ENCODE measurements around the gene CNOT6. TPM values are rescaled to one million over a fixed set of nuclear protein-coding genes. Genes with fewer than 3 reads are reported as not detected.
A peak's percentile ranks its signal among the peaks of the same experiment; 100 is the strongest.

The CNOT6 gene
- total and polyA plus RNA-seq, 3 experiments from 2014 or later = 11.4 to 39.9 (median 36.0) TPM

DNA sequence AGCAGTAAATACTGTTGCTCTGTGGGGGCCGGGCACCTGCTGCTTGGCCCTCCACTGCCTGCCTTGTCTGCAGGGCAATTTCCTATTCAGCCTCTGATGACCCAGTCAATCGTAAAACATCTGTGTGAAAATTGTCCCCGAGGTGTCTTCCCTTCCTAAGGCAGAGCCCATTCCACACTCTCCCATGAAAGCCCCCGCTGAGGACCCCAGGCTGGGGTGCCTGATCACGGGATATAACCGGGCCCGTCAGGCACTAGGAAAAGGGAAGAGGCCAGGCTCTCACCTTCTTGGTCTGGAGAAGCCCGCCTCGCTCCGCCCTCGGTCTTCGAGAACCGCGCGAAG lies 124.3 kb downstream of the CNOT6 start:
- Mint-ChIP-seq H3K27ac (no peak overlapping the region), H3K36me3 (peaks cover 0 to 10% (median 0%) of the 10 kb centered on the region in 3 donors), H3K4me1 (peaks cover 0 to 8% (median 2%) of the 10 kb centered on the region in 3 donors), H3K27me3 (peaks cover 0 to 3% of the 10 kb centered on the region in 2 donors), H3K4me3 (peak overlapping the region in 1 of 7 donors; percentile 83), H3K9me3 (no peaks in the 10 kb centered on the region)
- Histone ChIP-seq H3K4me1 (ENCODE audit: insufficient read depth, low read length) (peaks cover 2% of the 10 kb centered on the region), H3K27ac (ENCODE audit: low read depth, low read length) (no peak overlapping the region), H3K36me3 (ENCODE audit: insufficient read depth, low read length) (no peaks in the 10 kb centered on the region), H3K9me3 (ENCODE audit: low read length) (no peaks in the 10 kb centered on the region), H3K27me3 (ENCODE audit: insufficient read depth, low read length, poor library complexity, severe bottlenecking) (no peaks in the 10 kb centered on the region), H3K4me3 (ENCODE audit: low read length) (no peak overlapping the region)
- ChIA-PET POLR2A (no interaction called here), CTCF (interaction anchor here (0.9 to 1.6 kb wide), 2 partner anchors 28 to 100 kb away, joined by 3 to 6 read pairs; no protein-coding TSS in a partner anchor)
- DNase-seq = no peak

DNA sequence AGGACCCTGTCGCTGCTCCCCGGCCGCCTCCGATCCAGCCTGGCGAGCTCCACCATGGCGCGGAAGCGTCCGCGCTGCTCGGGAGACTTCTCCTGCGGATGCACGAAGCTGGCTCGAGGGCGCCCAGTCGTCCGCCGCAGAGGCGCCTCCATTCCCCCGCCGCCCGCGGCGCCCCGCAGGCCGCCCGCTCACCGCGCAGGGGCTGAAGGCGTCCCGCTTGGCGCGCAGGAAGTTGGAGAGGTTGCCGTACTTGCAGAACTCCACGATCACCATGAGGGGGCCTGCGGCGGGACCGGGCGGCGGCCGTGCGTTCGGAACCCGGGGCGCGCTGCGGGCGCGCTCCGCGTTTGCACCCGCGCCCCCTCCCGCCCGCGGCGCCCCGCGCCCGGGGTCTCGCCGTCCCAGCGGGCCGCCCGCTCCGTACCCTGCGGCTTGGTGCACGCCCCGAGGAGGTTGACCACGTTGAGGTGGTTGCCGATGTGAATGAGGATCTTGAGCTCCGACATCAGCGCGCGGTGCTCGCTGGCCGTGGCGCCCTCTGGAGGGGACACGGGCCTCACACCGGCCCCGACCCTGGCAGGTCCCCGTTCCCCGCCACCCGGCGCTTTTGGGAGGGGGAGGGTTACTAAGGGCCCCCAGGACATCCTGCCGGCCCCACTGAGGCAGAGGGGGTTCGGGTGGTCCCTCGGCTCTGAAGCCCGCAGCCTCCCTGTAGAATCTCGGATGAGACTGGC lies 124.8 kb downstream of the CNOT6 start:
- CTCF ChIA-PET = interaction anchor here (0.9 to 1.6 kb wide), 3 partner anchors 20 to 99 kb away, joined by 3 to 6 read pairs (median 4); no protein-coding TSS in a partner anchor
- Histone ChIP-seq H3K4me3 (ENCODE audit: low read length) (no peak overlapping the region), H3K4me1 (ENCODE audit: insufficient read depth, low read length) (peaks cover 6% of the 10 kb centered on the region), H3K27ac (ENCODE audit: low read depth, low read length) (no peak overlapping the region), H3K27me3 (ENCODE audit: insufficient read depth, low read length, poor library complexity, severe bottlenecking) (no peaks in the 10 kb centered on the region), H3K36me3 (ENCODE audit: insufficient read depth, low read length) (no peaks in the 10 kb centered on the region), H3K9me3 (ENCODE audit: low read length) (no peaks in the 10 kb centered on the region)
- Mint-ChIP-seq H3K9me3 (no peaks in the 10 kb centered on the region), H3K27me3 (peaks cover 0 to 3% of the 10 kb centered on the region in 2 donors), H3K27ac (no peak overlapping the region), H3K36me3 (peaks cover 0 to 10% (median 0%) of the 10 kb centered on the region in 3 donors), H3K4me3 (peak overlapping the region in 2 of 7 donors; percentile 29 to 47), H3K4me1 (peaks cover 4 to 13% (median 7%) of the 10 kb centered on the region in 3 donors)
- POLR2A ChIA-PET = no interaction called here
- DNase-seq = peak in 2 of 5 donors; percentile 15 to 47

DNA sequence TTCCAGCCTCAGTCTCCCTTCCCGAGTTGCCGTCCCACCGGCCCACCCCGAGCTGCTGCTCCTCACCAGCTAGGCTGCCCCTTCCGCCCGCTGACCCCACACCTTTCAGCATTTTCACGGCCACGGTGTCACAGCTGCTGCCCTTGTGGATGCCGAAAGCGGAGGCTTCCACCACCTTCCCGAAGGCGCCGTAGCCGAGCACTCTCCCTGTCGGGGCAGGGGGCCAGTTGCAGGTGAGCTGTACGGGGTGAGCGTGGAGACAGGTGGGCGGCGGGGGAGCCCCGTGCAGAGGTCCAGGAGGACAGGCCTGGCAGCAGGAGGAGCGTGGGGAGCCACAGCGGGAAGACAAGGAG lies 125.4 kb downstream of the CNOT6 start:
- Mint-ChIP-seq H3K27me3 (peaks cover 0 to 3% of the 10 kb centered on the region in 2 donors), H3K36me3 (peaks cover 0 to 7% (median 0%) of the 10 kb centered on the region in 3 donors), H3K27ac (no peak overlapping the region), H3K9me3 (no peaks in the 10 kb centered on the region), H3K4me3 (peak overlapping the region in 3 of 7 donors; percentile 31 to 63 (median 50)), H3K4me1 (peaks cover 4 to 14% (median 7%) of the 10 kb centered on the region in 3 donors)
- Histone ChIP-seq H3K4me3 (ENCODE audit: low read length) (no peak overlapping the region), H3K36me3 (ENCODE audit: insufficient read depth, low read length) (no peaks in the 10 kb centered on the region), H3K9me3 (ENCODE audit: low read length) (no peaks in the 10 kb centered on the region), H3K4me1 (ENCODE audit: insufficient read depth, low read length) (peaks cover 6% of the 10 kb centered on the region), H3K27me3 (ENCODE audit: insufficient read depth, low read length, poor library complexity, severe bottlenecking) (no peaks in the 10 kb centered on the region), H3K27ac (ENCODE audit: low read depth, low read length) (no peak overlapping the region)
- DNase-seq = no peak
- ChIA-PET POLR2A (no interaction called here), CTCF (interaction anchor here (0.9 to 1.6 kb wide), 3 partner anchors 20 to 99 kb away, joined by 3 to 6 read pairs (median 4); no protein-coding TSS in a partner anchor)

- CTCF ChIA-PET = interaction anchor here (1.1 kb wide), 1 partner anchor 21 kb away, joined by 4 read pairs; no protein-coding TSS in a partner anchor
- no peaks in the 10 kb centered on the region for H3K9me3 Mint-ChIP-seq
- H3K27ac ChIP-seq (ENCODE audit: low read depth, low read length) = no peak overlapping the region
- peaks cover 0 to 5% (median 0%) of the 10 kb centered on the region in 3 donors for H3K36me3 Mint-ChIP-seq
- H3K4me1 ChIP-seq (ENCODE audit: insufficient read depth, low read length) = peaks cover 6% of the 10 kb centered on the region
- no peaks in the 10 kb centered on the region for H3K36me3 ChIP-seq (ENCODE audit: insufficient read depth, low read length)
- POLR2A ChIA-PET = no interaction called here
- no peak for DNase-seq
- peaks cover 9 to 19% (median 12%) of the 10 kb centered on the region in 3 donors for H3K4me1 Mint-ChIP-seq
- no peak overlapping the region for H3K27ac Mint-ChIP-seq
- no peaks in the 10 kb centered on the region for H3K27me3 ChIP-seq (ENCODE audit: insufficient read depth, low read length, poor library complexity, severe bottlenecking)
- no peak overlapping the region for H3K4me3 ChIP-seq (ENCODE audit: low read length)
- H3K9me3 ChIP-seq (ENCODE audit: low read length) = no peaks in the 10 kb centered on the region
- H3K27me3 Mint-ChIP-seq = peaks cover 0 to 3% of the 10 kb centered on the region in 2 donors
- H3K4me3 Mint-ChIP-seq = peak overlapping the region in 2 of 7 donors; percentile 31 to 68
These were observed 125.8 kb downstream of the CNOT6 start for GRCh38 chr5:180620014-180620413.

DNA sequence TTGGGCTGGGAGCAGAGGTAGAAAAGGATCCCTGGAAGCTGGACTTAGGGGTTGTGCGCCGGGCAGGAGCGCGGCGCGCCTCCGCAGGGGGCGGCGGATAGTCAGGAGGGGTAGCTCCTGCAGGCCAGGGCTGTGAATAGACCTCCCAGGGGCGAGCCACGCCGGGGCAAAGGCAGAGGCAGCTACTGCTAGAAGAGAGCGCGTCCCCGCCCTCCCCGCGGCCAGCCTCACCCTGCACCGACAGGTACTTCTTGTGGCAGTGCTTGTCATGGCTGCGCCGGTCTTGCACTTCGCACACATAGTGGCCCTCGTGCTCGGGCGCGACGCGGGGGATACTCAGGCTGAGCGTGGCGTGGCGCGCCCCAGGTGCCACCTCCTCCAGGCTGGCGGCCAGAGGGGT lies 127.1 kb downstream of the CNOT6 start:
- Mint-ChIP-seq H3K27ac (no peak overlapping the region), H3K4me1 (peaks cover 10 to 22% (median 15%) of the 10 kb centered on the region in 3 donors), H3K27me3 (peaks cover 0 to 3% of the 10 kb centered on the region in 2 donors), H3K9me3 (no peaks in the 10 kb centered on the region), H3K4me3 (no peak overlapping the region), H3K36me3 (peaks cover 0 to 3% (median 0%) of the 10 kb centered on the region in 3 donors)
- Histone ChIP-seq H3K4me1 (ENCODE audit: insufficient read depth, low read length) (peaks cover 6% of the 10 kb centered on the region), H3K9me3 (ENCODE audit: low read length) (no peaks in the 10 kb centered on the region), H3K36me3 (ENCODE audit: insufficient read depth, low read length) (no peaks in the 10 kb centered on the region), H3K4me3 (ENCODE audit: low read length) (no peak overlapping the region), H3K27me3 (ENCODE audit: insufficient read depth, low read length, poor library complexity, severe bottlenecking) (no peaks in the 10 kb centered on the region), H3K27ac (ENCODE audit: low read depth, low read length) (no peak overlapping the region)
- DNase-seq = no peak
- ChIA-PET POLR2A (no interaction called here), CTCF (no interaction called here)

GRCh38 chr5:180622910-180623309 lies 128.7 kb downstream of the CNOT6 start:
- no peak for DNase-seq
- H3K4me3 Mint-ChIP-seq = peak overlapping the region in 1 of 7 donors; percentile 76
- no peak overlapping the region for H3K4me3 ChIP-seq (ENCODE audit: low read length)
- peaks cover 0 to 3% of the 10 kb centered on the region in 2 donors for H3K27me3 Mint-ChIP-seq
- no peaks in the 10 kb centered on the region for H3K9me3 Mint-ChIP-seq
- no peaks in the 10 kb centered on the region for H3K27me3 ChIP-seq (ENCODE audit: insufficient read depth, low read length, poor library complexity, severe bottlenecking)
- ChIA-PET POLR2A (no interaction called here), CTCF (no interaction called here)
- H3K36me3 ChIP-seq (ENCODE audit: insufficient read depth, low read length) = no peaks in the 10 kb centered on the region
- H3K27ac ChIP-seq (ENCODE audit: low read depth, low read length) = no peak overlapping the region
- peaks cover 10 to 22% (median 15%) of the 10 kb centered on the region in 3 donors for H3K4me1 Mint-ChIP-seq
- peak overlapping the region in 2 of 8 donors; percentile 3 to 51 for H3K27ac Mint-ChIP-seq
- peaks cover 0 to 4% (median 0%) of the 10 kb centered on the region in 3 donors for H3K36me3 Mint-ChIP-seq
- no peaks in the 10 kb centered on the region for H3K9me3 ChIP-seq (ENCODE audit: low read length)
- H3K4me1 ChIP-seq (ENCODE audit: insufficient read depth, low read length) = peaks cover 6% of the 10 kb centered on the region

- Histone ChIP-seq H3K36me3 (ENCODE audit: insufficient read depth, low read length) (no peaks in the 10 kb centered on the region), H3K27ac (ENCODE audit: low read depth, low read length) (no peak overlapping the region), H3K9me3 (ENCODE audit: low read length) (no peaks in the 10 kb centered on the region), H3K4me3 (ENCODE audit: low read length) (no peak overlapping the region), H3K27me3 (ENCODE audit: insufficient read depth, low read length, poor library complexity, severe bottlenecking) (no peaks in the 10 kb centered on the region), H3K4me1 (ENCODE audit: insufficient read depth, low read length) (peaks cover 6% of the 10 kb centered on the region)
- ChIA-PET CTCF (no interaction called here), POLR2A (no interaction called here)
- peaks cover 0 to 1% of the 10 kb centered on the region in 2 donors for H3K27me3 Mint-ChIP-seq
- DNase-seq = no peak
- peaks cover 0 to 5% (median 0%) of the 10 kb centered on the region in 3 donors for H3K36me3 Mint-ChIP-seq
- peak overlapping the region in 3 of 8 donors; percentile 33 to 91 (median 72) for H3K27ac Mint-ChIP-seq
- no peaks in the 10 kb centered on the region for H3K9me3 Mint-ChIP-seq
- H3K4me3 Mint-ChIP-seq = no peak overlapping the region
- H3K4me1 Mint-ChIP-seq = peaks cover 10 to 22% (median 15%) of the 10 kb centered on the region in 3 donors
These were observed 129.2 kb downstream of the CNOT6 start for GRCh38 chr5:180623411-180623834.

GRCh38 chr5:180623844-180624243 lies 129.7 kb downstream of the CNOT6 start:
- H3K4me3 ChIP-seq (ENCODE audit: low read length) = no peak overlapping the region
- ChIA-PET CTCF (interaction anchor here (1.1 kb wide), 1 partner anchor 17 kb away, joined by 3 read pairs; no protein-coding TSS in a partner anchor), POLR2A (no interaction called here)
- peaks cover 10 to 22% (median 15%) of the 10 kb centered on the region in 3 donors for H3K4me1 Mint-ChIP-seq
- H3K27ac ChIP-seq (ENCODE audit: low read depth, low read length) = no peak overlapping the region
- no peak for DNase-seq
- no peak overlapping the region for H3K4me3 Mint-ChIP-seq
- H3K4me1 ChIP-seq (ENCODE audit: insufficient read depth, low read length) = peaks cover 6% of the 10 kb centered on the region
- no peaks in the 10 kb centered on the region for H3K9me3 Mint-ChIP-seq
- H3K36me3 ChIP-seq (ENCODE audit: insufficient read depth, low read length) = no peaks in the 10 kb centered on the region
- H3K27me3 Mint-ChIP-seq = no peaks in the 10 kb centered on the region
- no peaks in the 10 kb centered on the region for H3K9me3 ChIP-seq (ENCODE audit: low read length)
- peaks cover 0 to 5% (median 0%) of the 10 kb centered on the region in 3 donors for H3K36me3 Mint-ChIP-seq
- H3K27ac Mint-ChIP-seq = peak overlapping the region in 5 of 8 donors; percentile 33 to 91 (median 60)
- H3K27me3 ChIP-seq (ENCODE audit: insufficient read depth, low read length, poor library complexity, severe bottlenecking) = no peaks in the 10 kb centered on the region
